ENCODE data around the gene SLC13A2.

The SLC13A2 gene

DNA sequence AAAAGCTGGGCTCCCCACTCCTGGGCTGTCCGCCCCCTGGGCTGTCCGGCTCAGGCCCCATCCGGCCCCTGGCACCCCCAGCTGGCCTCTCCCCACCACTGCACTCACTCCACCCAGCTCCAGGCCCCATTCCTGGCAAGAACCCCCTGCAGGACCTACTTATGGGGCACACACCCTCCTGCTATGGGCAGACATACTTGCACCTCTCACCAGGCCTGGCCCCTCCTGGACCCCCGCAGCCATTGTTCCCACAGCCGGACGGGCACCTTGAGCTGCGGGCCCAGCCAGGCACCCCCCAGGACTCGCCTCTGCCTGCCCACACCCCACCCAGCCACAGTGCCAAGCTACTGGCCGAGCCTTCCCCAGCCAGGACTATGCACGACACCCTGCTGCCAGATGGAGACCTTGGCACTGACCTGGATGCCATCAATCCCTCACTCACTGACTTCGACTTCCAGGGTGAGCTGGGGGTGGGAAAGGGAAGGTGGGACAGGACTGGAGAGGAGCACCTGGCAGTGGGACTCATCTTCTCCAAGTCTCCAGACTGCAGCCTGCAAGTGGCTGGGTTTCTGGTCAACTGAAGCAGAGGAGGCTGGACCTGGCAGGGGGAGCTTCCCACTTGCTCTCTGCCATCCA is 61.4 kb downstream of the SLC13A2 start:
- no peak for DNase-seq (ENCODE audit: low read depth in 2 of 2)

DNA sequence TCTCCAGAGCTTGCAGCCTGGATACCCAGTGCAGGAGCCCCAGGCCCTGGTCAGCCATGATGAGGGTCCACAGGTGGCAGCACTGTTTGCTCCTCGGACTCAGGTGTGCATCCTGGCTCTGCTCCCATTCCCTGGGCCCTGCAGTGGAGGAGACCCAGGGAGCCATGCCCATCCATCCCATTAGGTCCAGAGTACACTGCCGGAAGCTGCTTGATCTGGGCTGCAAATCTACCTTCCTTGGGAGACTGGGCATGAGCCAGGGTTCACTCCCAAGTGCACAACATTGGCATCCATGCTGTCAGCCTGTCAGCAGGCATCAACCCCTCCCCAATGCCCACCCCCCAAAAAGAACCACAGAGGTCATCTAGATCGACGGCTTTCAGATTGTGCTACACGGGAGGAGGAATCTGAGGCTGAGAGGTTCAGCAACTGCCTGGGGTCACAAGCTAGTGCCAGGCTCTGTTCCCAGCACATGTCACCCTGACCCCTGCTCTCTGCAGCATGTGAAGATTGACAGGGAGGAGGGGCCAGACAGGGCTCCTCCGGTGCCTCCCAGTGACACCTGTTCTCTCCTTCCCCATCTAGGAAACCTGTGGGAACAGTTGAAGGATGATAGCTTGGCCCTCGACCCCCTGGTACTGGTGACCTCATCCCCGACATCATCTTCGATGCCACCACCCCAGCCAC is 63.2 kb downstream of the SLC13A2 start:
- no peak for DNase-seq (ENCODE audit: low read depth in 2 of 2)

DNA sequence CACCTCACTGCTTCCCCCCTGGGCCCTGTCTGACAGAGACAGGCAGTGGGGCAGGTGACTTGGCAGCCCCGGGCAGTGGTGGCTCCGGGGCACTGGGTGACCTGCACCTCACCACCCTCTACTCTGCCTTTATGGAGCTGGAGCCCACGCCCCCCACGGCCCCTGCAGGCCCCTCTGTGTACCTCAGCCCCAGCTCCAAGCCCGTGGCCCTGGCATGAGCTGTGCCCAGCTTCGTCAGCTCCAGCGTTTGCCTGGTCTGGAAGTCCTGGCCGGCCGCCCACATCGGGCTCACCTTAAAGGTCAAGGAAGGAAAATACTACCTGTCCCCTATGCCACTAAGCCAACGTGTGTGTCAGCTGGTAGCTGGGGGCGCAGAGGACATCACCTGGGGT is 63.8 kb downstream of the SLC13A2 start:
- no peak for DNase-seq (ENCODE audit: low read depth in 2 of 2)

DNA sequence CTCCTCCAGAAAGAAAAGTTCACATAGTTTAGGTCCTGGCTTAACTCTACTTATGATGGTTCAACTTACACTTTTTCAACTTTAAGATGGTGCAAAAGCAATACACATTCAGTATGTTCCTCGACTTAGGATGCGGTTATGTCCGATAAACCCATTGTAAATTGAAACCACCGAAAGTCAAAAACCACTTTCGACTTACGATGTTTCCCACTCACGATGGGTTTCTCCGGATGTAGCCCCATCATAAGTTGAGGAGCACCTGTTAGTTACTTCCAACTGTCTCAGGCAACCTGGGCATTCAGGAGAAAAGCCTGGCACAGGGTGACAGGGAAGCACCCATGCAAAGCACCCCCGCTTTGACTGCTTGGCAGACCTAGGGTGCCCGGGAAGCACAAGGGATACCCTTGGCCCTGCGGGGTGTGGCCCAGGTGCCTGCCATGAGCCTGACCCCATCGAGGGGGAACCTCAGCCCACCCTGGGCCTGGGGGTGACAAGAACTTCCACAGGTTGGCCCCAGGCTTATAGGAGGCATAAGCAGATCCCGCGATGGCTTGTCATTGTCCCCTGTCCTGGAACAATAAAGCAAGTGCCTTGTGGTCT is 65.0 kb downstream of the SLC13A2 start:
- no peak for DNase-seq (ENCODE audit: low read depth in 2 of 2)

DNA sequence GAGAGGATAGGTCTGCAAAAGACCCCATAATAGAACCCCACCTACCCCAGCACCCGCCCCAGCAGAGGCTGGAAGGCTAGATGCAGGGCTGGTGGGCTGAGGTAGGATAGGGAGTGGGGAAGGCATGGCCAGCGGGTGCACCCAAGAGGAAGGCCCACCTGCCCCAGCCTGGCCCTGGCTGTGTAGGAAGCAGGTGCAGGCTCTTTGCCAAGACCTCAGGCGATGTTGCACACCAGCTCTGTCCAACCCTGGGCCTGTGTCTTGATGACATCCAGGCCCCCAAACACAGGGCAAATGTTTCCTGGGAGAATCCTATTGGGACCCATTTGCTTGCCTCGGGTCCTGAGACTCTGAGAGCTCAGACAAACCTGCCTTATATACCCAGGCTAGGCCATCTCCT is 66.8 kb downstream of the SLC13A2 start:
- DNase-seq (ENCODE audit: low read depth in 2 of 2): no peak

DNA sequence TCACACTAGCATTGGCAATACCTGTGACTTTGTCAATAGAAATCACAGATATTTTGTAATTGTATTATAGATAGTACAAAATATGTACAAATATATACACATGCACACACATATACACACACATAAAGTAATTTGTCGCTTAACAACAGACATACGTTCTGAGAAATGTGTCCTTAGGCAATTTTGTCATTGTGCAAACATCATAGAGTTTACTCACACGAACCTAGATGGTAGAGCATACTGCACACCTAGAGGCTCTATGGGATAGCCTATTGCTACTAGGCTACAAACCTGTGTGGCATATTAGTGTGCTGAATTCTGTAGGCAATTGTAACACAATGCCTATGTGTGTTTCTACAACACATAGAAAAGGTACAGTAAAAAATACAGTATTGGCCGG is 68.0 kb downstream of the SLC13A2 start:
- DNase-seq (ENCODE audit: low read depth in 2 of 2): no peak

DNA sequence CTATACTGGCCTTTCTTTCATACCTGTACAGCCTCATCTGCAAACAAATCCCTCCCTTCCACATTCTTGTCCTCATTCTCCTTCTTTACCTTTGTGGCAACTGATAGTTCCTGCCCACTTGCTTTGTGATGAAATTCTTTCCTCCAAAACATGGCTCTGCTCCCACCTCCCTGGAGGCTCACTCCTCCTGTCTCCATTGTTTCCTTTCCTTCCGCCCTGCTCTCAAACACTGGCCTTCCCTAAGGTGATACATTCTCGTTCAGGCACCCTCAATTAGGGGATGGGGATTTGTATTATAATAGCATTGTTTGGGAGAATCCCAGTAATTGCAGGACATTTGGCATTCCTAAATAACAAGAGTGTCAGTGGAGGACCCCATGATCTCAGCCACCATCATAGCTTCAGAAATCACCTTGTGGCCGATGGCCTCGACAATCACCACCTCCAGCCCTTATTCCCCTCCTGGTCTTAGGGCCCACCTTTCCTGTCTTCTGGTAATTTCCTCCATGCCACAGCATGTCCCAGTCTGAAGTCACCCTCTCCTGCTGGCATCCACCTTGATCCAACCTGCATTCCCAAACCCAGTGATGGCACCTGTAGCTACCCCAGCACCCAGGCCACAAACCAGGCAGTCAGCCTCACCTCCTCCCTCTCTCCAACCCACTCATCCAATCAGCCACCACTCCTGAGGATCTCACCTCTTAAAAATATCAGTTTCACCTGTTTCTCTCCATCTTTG is 71.1 kb downstream of the SLC13A2 start:
- DNase-seq (ENCODE audit: low read depth in 2 of 2): no peak

DNA sequence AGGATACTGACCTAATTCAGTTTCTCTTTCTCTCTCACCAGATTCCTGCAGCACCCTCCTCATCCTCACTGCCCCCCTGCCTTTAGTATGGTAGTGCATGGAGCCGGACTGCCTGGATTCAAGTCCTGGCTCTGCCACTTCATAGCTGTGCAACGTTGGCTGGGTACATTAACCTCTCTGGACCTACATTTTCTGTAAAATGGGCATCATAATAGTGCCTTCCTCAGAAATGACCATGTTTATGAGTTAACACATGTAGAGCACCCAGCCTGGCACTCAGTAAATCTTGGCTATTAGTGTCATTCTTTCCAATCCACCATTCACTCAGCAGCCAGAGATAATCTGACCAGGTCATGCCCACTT is 71.7 kb downstream of the SLC13A2 start:
- no peak for DNase-seq (ENCODE audit: low read depth in 2 of 2)

DNA sequence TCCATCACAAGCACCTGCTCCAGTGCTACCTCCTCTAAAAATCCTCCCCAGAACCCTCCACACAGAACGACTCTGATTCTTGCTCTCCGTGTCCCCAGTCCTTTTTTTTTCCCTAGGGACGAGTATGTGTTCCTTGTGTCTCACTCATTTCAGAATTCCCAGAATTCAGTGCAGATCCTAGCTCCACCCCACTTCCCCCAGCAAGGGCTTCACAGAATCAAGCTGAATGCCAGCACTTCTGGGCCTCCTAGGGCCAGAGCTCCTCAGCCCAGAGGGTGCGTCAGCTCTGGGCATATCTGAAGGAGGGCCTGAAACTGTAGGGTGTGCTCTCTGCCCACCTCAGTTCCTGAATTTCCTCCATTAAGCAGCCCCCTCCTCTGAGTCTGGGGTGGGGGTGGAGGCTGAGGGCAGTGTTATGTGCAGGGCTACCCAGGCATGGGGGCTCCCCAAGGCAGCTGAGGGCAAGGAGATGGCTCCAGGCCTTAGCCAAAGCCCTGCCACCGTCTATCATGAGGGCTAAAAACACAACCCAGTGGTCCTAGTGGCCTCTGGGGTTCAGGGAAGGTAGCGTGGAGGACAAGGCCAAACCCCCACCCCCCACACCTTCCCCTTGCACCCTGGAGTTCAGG is 72.5 kb downstream of the SLC13A2 start:
- no peak for DNase-seq (ENCODE audit: low read depth in 2 of 2)

DNA sequence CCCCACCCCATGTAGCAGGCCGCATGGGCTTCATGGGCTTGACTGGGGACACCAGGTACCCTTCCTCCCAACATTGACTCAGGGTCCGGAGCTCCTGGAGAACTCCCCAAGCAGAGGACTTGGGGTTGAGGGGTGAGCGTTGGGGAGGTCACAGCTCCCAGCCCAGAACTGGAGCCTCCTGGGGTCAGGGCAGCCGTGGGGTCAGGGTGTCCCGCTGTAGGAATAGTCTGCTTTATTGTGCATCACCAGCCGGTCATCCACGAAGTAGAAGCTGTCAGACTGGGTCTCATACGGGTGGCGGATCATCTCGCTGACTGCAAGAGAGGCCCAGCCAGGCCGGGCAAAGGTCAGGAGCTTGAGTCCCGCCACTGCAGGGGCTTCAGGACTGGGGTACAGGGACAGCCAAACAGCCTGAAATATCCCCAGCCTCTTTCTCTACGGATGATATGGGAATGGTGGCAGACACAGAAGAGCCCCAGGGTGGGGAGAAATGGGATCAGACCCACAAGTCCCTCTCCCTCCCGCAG is 73.7 kb downstream of the SLC13A2 start:
- no peak for DNase-seq (ENCODE audit: low read depth in 2 of 2)

All from stimulated activated CD4-positive, alpha-beta T cell treated with anti-CD3 and anti-CD28 coated beads, Interleukin-1b, Interleukin-23, amount 100 ng/mL, for 1 hour (primary cell).